LNCaP clone FGC (cell line): ENCODE measurements around the gene NUMA1.

ENCODE experiments used
- DNase-seq: peaks from one replicate; pipeline ENCODE4 v3.0.0-alpha.2; 2011; ENCODE audit warnings: low read depth
- H3K4me3 ChIP-seq: 2 replicates; pipeline ENCODE4 v1.5.1; 2011; ENCODE audit warnings: mild to moderate bottlenecking, low read depth, low read length, control low read depth
- CTCF ChIP-seq: IDR thresholded peaks from 2 replicates; pipeline ENCODE4 v1.5.1; 2012; ENCODE audit warnings: mild to moderate bottlenecking; ENCODE audit not compliant: control insufficient read depth, insufficient read depth; ENCODE audit errors: extremely low read depth

NUMA1 gene

GRCh38 chr11:72006309-72007088 lies 73.8 kb downstream of the NUMA1 start:
- H3K4me3 ChIP-seq, result no peak overlapping the region
- DNase-seq, result no peak
- no peak for TF ChIP-seq CTCF

- no peak for DNase-seq
- H3K4me3 ChIP-seq, result no peak overlapping the region
- TF ChIP-seq CTCF, result no peak
Measured at GRCh38 chr11:72005347-72006260, 74.7 kb downstream of the NUMA1 start.

DNA sequence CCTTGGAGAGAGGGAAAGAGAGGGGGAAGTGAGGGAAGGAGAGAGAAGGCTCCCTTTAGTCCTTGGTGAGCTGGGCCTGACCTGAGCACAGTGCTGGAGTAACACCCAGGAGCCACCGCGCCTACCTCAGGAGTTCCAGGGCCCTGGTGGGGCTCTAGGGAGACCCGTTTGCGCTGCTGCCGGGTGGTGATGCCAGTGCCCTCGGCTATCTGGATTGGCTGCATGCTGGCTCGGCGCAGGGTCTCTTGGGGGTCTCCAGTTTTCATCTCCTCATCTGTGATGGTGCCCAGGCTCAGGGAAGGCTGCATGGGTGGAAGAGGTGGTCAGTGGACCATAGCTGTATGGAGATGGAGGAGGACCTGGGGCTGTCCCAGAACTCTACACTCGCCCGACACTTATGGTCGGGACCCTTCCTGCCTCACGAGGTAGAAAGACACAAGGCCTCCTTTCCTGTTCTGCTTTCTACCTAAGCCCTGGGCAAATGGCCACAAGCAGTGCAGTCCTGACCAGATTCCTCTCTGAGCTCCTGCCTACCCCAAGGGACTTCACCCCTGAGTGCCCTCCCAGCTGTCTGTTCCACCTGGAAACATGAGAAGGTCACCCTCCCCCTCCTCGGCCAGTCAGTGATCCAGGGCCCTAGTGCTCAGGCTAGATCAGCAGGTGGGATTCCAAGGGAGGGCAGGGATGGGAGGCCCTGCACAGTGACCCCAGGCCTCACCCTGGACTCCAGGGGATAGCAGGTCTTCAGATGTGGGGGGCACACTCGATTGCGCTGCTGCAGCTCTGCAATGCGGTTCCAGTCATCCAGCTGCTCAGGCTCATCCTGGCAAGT lies 75.6 kb downstream of the NUMA1 start:
- TF ChIP-seq CTCF, result no peak
- no peak overlapping the region for H3K4me3 ChIP-seq
- no peak for DNase-seq

DNA sequence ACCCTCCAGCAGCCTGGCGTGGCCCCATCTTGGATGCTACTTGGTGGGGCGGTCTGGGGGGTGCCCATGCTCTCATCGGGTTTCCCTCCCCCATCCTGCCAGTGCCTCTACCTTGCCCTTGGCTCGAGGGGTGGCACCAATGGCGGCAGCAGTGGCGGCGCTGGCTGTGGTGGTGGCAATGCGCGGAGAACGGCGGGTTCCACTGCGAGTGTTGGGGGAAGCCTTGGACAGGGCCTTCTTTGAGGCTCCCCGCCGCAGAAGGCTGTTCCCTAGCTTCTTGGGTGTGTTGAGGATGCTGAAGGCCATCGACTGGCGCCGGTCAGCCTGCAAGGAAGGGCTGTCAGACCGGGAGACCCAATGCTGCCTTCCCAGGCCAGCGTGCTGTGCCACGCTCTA lies 76.6 kb downstream of the NUMA1 start:
- no peak overlapping the region for H3K4me3 ChIP-seq
- no peak for DNase-seq
- no peak for TF ChIP-seq CTCF

GRCh38 chr11:72002841-72003775 lies 77.2 kb downstream of the NUMA1 start:
- no peak overlapping the region for H3K4me3 ChIP-seq
- DNase-seq, result no peak
- TF ChIP-seq CTCF, result no peak
